Measurements from ENCODE around the gene ACER2. TPM values are rescaled to one million over a fixed set of nuclear protein-coding genes. Genes with fewer than 3 reads are reported as not detected.

The ACER2 gene
- 1 to 10 TPM; 2.3 to 2.4 TPM for total RNA-seq
- polyA plus RNA-seq (2013, experiment 1 of 2) = 4.7 TPM
- polyA plus RNA-seq (2013, experiment 2 of 2) = 4.7 TPM
- long read RNA-seq, experiment 1 = 0 reads
- long read RNA-seq, experiment 2 = 0 reads
- long read RNA-seq, experiment 3, transcript ACER2-201 (6 exons, 2,238 nt) = major isoform, 6 of 6 reads
- long read RNA-seq, experiment 3, partial matches to known transcripts = 0 of 6 reads
- long read RNA-seq, experiment 3, other reads (novel, unspliced or antisense) = 0 of 6 reads
- long read RNA-seq, experiment 4 = 0 reads

DNA sequence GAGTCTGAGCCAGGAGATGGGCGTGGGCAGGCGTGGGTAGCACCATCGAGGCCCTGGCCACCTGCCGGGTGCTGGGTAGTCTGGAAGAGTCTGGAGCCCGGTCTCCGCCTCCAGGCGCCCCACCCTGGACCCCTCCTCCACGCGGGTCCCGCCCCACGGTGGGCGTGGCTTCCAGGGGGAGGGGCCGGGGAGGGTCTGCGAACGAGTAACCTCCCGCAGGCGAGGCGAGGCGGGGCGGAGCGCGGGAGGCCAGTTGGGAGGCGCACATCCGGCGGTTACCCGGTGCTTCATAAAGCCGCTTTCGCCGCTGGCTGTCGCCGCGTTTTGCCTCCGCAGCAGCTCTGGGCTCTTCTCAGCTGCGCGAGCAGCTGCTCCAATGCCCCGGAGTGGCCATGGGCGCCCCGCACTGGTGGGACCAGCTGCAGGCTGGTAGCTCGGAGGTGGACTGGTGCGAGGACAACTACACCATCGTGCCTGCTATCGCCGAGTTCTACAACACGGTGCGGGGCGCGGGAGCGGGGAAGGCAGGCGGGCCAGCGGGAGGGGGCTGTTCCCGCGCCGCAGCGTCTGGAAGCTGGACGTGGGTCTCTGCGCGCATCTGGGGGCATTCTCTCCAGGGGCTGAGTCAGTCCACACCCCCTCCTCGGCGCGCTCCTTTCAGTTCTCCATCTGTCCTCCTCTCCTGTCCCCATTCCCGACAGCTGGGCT lies at the start of gene ACER2:
ACER2 (plus strand) TSS at position 317 of the 708 bp plus-strand sequence; CDS start at position 393, 76 bp downstream.
- 0 to 1% methylated on average over 13 to 61 of the region's 61 CpGs for WGBS, 2 experiments (ENCODE audit: insufficient coverage in 1 of 2, insufficient read length in 1 of 2)
- Histone ChIP-seq H3K27me3 (ENCODE audit: control insufficient read depth, insufficient read depth, low read length, poor library complexity, severe bottlenecking) (peaks cover 15% of the 10 kb centered on the region), H3K4me3 (ENCODE audit: low read length) (peak within 1 kb of the TSS; percentile 92), H3K9ac (ENCODE audit: extremely low read depth, low read length, poor library complexity, severe bottlenecking) (peak within 1 kb of the TSS; percentile 53), H3K27ac (ENCODE audit: low read depth, low read length) (peak within 1 kb of the TSS; percentile 90), H3K9me3 (ENCODE audit: control insufficient read depth, low read length) (peaks cover 5% of the 10 kb centered on the region), H3K4me1 (ENCODE audit: control insufficient read depth, insufficient read depth, low read length) (no peaks in the 10 kb centered on the region), H3K36me3 (ENCODE audit: control insufficient read depth, insufficient read depth, low read length) (no peaks in the 10 kb centered on the region)
- TF ChIP-seq CTCF (conservative IDR thresholded peaks at IDR 0.05) = peak; percentile 22
- H3K4me1 Mint-ChIP-seq = peaks cover 11% of the 10 kb centered on the region
- H3K27me3 Mint-ChIP-seq (ENCODE audit: insufficient read depth) = peaks cover 29% of the 10 kb centered on the region
- peaks cover 5% of the 10 kb centered on the region for H3K9me3 Mint-ChIP-seq
- H3K27ac Mint-ChIP-seq = peak within 1 kb of the TSS; percentile 88
- peak; percentile 99 for DNase-seq
- H3K36me3 Mint-ChIP-seq (ENCODE audit: low read depth) = no peaks in the 10 kb centered on the region
- peak within 1 kb of the TSS; percentile 80 for H3K4me3 Mint-ChIP-seq

- no peaks in the 10 kb centered on the region for H3K9me3 Mint-ChIP-seq
- no peak overlapping the region for H3K4me3 Mint-ChIP-seq
- WGBS, 2 experiments (ENCODE audit: insufficient coverage in 1 of 2, insufficient read length in 1 of 2) = 100% methylated on average over 1 of the region's 2 CpGs
- Histone ChIP-seq H3K4me3 (ENCODE audit: low read length) (no peak overlapping the region), H3K9me3 (ENCODE audit: control insufficient read depth, low read length) (peaks cover 4% of the 10 kb centered on the region), H3K27ac (ENCODE audit: low read depth, low read length) (no peak overlapping the region), H3K36me3 (ENCODE audit: control insufficient read depth, insufficient read depth, low read length) (peaks cover 43% of the 10 kb centered on the region), H3K27me3 (ENCODE audit: control insufficient read depth, insufficient read depth, low read length, poor library complexity, severe bottlenecking) (no peaks in the 10 kb centered on the region), H3K4me1 (ENCODE audit: control insufficient read depth, insufficient read depth, low read length) (no peaks in the 10 kb centered on the region), H3K9ac (ENCODE audit: extremely low read depth, low read length, poor library complexity, severe bottlenecking) (no peak overlapping the region)
- H3K27ac Mint-ChIP-seq = no peak overlapping the region
- TF ChIP-seq CTCF (conservative IDR thresholded peaks at IDR 0.05) = no peak
- DNase-seq = no peak
- H3K36me3 Mint-ChIP-seq (ENCODE audit: low read depth) = peaks cover 45% of the 10 kb centered on the region
- no peaks in the 10 kb centered on the region for H3K4me1 Mint-ChIP-seq
- H3K27me3 Mint-ChIP-seq (ENCODE audit: insufficient read depth) = no peaks in the 10 kb centered on the region
These were observed 39.7 kb upstream of the ACER2 start for GRCh38 chr9:19369107-19369506.

DNA sequence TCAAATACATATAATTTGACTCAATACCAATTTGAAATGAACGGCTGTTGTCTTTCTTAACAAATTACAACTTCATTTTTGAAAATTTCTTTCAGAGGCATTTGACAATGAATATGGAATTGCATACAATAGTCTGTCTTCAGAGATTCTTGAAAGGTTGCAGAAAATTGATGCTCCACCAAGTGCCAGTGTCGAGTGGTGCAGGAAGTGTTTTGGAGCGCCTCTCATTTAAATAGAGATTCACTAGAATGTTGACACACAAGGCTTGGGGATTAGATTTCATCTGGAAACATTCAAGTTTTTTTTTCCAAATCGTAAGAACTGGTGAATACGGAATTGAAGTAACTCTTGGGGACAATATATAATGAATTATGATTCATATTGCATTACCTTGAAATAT lies 36.9 kb upstream of the ACER2 start:
- Histone ChIP-seq H3K27me3 (ENCODE audit: control insufficient read depth, insufficient read depth, low read length, poor library complexity, severe bottlenecking) (no peaks in the 10 kb centered on the region), H3K9ac (ENCODE audit: extremely low read depth, low read length, poor library complexity, severe bottlenecking) (no peak overlapping the region), H3K36me3 (ENCODE audit: control insufficient read depth, insufficient read depth, low read length) (peaks cover 51% of the 10 kb centered on the region), H3K4me1 (ENCODE audit: control insufficient read depth, insufficient read depth, low read length) (no peaks in the 10 kb centered on the region), H3K9me3 (ENCODE audit: control insufficient read depth, low read length) (no peaks in the 10 kb centered on the region), H3K27ac (ENCODE audit: low read depth, low read length) (no peak overlapping the region), H3K4me3 (ENCODE audit: low read length) (no peak overlapping the region)
- H3K36me3 Mint-ChIP-seq (ENCODE audit: low read depth) = peaks cover 47% of the 10 kb centered on the region
- H3K9me3 Mint-ChIP-seq = no peaks in the 10 kb centered on the region
- no peak overlapping the region for H3K27ac Mint-ChIP-seq
- H3K4me3 Mint-ChIP-seq = no peak overlapping the region
- WGBS, 2 experiments (ENCODE audit: insufficient coverage in 1 of 2, insufficient read length in 1 of 2) = 88 to 89% methylated on average over 4 to 5 of the region's 5 CpGs
- peak; percentile 46 for TF ChIP-seq CTCF (conservative IDR thresholded peaks at IDR 0.05)
- H3K27me3 Mint-ChIP-seq (ENCODE audit: insufficient read depth) = no peaks in the 10 kb centered on the region
- H3K4me1 Mint-ChIP-seq = peaks cover 1% of the 10 kb centered on the region
- no peak for DNase-seq
